Measurements from ENCODE around the gene CRAMP1. TPM values are rescaled to one million over a fixed set of nuclear protein-coding genes. Genes with fewer than 3 reads are reported as not detected.

CRAMP1 gene
- total RNA-seq, 3 donors from 2014 or later = 15.7 to 27.4 (median 20.6) TPM

DNA sequence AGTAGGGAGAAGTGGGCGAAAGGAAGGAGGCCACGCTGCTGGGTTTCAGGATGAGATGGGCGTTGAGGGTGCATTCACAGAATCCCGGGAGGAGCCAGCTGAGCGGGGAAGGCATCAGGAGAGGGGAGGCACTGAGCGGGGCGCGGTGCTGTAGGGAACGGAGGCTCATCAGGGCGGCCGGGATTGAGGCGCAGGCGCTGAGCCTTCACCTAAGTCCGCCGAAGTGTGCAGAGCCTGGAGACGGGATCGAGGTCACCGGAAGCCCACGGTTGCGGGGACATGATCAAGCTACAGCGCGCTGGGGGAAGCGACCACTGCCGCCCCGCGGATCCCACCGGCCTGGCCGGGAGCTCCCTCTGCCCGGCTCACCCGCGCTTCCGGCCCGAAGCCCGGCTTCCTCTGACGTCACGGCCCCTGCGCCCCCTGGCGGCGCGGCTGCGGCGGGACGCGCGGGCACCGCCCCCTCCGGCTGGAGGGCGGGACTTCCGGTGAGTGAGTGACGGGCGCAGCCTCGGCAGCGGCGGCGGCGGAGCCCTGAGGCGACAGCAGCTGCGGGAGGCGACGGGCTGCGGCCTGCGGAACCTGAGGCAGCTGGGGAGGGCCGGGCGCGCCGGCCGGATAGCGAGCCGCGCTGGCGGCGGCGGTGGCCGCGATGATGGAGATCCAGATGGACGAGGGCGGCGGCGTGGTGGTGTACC lies 93.7 kb downstream of the CRAMP1 start, which contains the start of gene MAPK8IP3:
Gene MAPK8IP3 (plus strand): TSS at position 508 of the 698 bp plus-strand sequence. CDS start 145 bp downstream, at position 653.
- peak; percentile 97 for ATAC-seq
- TF ChIP-seq, protein P1, sequence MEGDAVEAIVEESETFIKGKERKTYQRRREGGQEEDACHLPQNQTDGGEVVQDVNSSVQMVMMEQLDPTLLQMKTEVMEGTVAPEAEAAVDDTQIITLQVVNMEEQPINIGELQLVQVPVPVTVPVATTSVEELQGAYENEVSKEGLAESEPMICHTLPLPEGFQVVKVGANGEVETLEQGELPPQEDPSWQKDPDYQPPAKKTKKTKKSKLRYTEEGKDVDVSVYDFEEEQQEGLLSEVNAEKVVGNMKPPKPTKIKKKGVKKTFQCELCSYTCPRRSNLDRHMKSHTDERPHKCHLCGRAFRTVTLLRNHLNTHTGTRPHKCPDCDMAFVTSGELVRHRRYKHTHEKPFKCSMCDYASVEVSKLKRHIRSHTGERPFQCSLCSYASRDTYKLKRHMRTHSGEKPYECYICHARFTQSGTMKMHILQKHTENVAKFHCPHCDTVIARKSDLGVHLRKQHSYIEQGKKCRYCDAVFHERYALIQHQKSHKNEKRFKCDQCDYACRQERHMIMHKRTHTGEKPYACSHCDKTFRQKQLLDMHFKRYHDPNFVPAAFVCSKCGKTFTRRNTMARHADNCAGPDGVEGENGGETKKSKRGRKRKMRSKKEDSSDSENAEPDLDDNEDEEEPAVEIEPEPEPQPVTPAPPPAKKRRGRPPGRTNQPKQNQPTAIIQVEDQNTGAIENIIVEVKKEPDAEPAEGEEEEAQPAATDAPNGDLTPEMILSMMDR (IDR thresholded peaks at IDR 0.05) = peak; percentile 97
- Histone ChIP-seq H3K4me3 (peak within 1 kb of the TSS; percentile 78), H3K36me3 (ENCODE audit: low read depth) (no peaks in the 10 kb centered on the region), H3K4me1 (ENCODE audit: low read depth) (peaks cover 11% of the 10 kb centered on the region), H3K9me3 (no peaks in the 10 kb centered on the region)
- DNase-seq = peak; percentile 92 to 99 (median 93)
- intact Hi-C loops (cut with DNase I, micrococcal nuclease) = no loop called here

DNA sequence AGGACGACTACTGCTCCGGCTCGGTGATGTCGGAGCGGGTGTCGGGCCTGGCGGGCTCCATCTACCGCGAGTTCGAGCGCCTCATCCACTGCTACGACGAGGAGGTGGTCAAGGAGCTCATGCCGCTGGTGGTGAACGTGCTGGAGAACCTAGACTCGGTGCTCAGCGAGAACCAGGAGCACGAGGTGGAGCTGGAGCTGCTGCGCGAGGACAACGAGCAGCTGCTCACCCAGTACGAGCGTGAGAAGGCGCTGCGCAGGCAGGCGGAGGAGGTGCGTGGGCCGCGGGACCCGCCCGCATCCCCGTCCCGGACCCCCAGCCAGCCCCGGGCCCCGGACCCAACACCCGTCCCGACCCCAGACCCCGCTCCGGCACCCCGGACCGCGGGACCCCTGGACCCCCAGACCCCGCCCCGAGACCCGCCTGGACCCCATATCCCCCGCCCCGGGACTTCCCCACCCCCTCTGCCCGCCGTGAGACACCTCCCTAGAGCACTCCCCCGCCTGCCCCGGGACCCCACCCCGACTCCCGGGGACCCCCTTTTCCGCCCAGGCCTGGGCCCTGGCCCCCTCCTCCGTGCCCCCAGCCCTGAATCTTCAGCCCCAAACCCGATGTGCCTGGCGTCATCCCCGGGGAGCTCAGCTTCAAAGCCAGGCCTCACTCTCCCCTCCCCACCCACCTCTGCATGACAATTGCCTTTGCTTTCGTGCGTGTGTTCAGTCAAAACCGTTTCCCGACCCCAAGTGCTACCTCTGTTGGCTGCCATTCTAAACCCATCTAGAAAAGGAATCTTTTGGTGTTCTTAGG lies 94.4 kb downstream of the CRAMP1 start:
- DNase-seq (peak in 1 of 3 donors; percentile 16), ATAC-seq (peak; percentile 45)
- intact Hi-C loops (cut with DNase I, micrococcal nuclease) = no loop called here
- TF ChIP-seq, protein P1 (IDR thresholded peaks at IDR 0.05) = no peak
- Histone ChIP-seq H3K36me3 (ENCODE audit: low read depth) (no peaks in the 10 kb centered on the region), H3K4me3 (peak overlapping the region; percentile 78), H3K9me3 (no peaks in the 10 kb centered on the region), H3K4me1 (ENCODE audit: low read depth) (peaks cover 11% of the 10 kb centered on the region)

DNA sequence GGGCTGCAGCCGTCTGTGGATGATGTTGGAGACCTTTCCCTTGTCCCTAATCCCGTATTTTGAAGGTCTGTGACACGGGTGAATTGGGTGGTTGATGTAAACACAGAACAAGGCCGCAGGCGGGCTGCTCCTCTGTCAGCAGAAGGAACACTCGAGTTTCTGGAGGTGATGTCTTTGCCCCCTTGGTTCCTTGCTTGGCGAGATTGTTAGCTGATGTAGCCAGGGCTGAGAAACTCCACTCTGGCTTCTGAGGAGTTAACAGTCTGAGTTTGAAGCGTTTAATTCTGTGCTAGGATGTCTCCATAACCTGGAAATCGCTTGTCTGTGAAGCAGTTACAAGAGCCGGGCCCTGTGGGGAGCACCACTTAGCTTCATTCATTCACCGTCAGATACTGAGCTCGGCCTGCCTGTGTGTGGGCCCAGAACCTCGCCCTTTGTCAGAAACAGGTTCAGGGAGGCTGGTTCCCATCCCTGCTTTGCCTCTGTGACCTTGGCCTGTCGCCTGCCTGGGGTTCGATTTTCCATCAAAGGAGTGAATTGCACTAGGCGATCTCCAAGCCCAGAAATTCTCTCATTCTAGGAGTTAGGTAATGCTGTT lies 95.1 kb downstream of the CRAMP1 start:
- Histone ChIP-seq H3K4me3 (no peak overlapping the region), H3K36me3 (ENCODE audit: low read depth) (no peaks in the 10 kb centered on the region), H3K4me1 (ENCODE audit: low read depth) (peaks cover 11% of the 10 kb centered on the region), H3K9me3 (no peaks in the 10 kb centered on the region)
- TF ChIP-seq, protein P1 (IDR thresholded peaks at IDR 0.05) = no peak
- DNase-seq (peak in 1 of 3 donors; percentile 16), ATAC-seq (no peak)
- intact Hi-C loops (cut with DNase I, micrococcal nuclease) = no loop called here

DNA sequence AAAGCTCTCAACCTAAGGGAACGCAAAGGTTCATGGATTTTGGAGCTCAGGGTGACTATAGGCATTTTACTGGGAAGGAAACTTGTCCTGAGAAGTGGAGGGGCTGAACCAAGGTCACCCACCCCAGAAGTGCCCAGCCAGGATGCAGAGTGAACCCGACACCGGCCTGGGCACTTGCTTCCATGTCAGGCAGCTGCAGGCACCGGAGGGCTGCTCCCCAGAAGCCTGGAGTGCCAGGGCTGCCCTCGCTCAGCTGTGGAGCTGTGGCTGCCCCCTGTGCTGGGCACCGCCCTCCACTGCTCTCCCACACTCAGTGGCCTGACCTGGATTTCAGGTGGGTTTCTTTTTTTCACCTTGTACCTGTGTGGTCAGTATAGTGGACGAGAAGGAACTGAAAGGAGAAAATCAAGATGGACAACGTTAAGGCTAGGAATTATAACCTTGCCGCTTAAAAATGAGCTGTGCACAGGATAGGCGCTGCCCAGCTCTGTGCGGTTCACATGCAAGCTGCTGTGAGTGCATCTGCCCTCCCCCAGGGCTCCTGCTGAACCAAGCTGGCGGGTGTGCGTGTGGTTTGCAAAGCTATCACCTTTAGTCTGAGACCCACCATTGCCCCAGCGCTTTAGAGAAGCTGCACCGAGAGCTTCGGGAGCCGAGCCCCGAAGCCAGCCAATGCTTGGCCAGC lies 96.1 kb downstream of the CRAMP1 start:
- Histone ChIP-seq H3K4me3 (no peak overlapping the region), H3K9me3 (no peaks in the 10 kb centered on the region), H3K4me1 (ENCODE audit: low read depth) (peaks cover 15% of the 10 kb centered on the region), H3K36me3 (ENCODE audit: low read depth) (no peaks in the 10 kb centered on the region)
- intact Hi-C loops (cut with DNase I, micrococcal nuclease) = no loop called here
- TF ChIP-seq, protein P1 (IDR thresholded peaks at IDR 0.05) = no peak
- no peak for DNase-seq
- ATAC-seq = no peak

DNA sequence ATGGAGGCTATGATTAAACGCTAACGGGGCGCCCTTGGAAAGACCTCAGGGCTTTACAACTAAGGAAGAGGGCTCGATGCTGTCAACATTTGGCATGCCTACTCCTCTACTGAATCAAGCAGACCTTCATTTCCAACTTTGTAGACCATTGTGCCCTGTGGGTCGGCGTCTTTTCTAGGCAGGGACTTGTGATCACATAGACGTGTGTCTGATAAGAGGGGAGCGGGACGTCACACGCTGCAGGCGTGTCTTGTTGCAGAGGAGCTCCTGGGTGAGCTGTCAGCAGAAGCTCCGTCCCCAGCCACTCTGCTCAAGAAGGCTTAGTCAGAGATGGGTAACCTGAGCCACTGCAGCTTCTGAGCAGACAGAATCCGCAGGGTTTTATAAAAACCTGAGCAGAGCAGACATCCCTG lies 96.6 kb downstream of the CRAMP1 start:
- no peak overlapping the region for H3K4me3 ChIP-seq
- TF ChIP-seq, protein P1 (IDR thresholded peaks at IDR 0.05) = no peak
- DNase-seq (no peak), ATAC-seq (no peak)
- H3K9me3 ChIP-seq = no peaks in the 10 kb centered on the region
- peaks cover 15% of the 10 kb centered on the region for H3K4me1 ChIP-seq (ENCODE audit: low read depth)
- intact Hi-C loops (cut with DNase I, micrococcal nuclease) = no loop called here
- H3K36me3 ChIP-seq (ENCODE audit: low read depth) = no peaks in the 10 kb centered on the region

Data from mucosa of descending colon (tissue), 3 donors.